IMR-90 (cell line): ENCODE data around the gene NTMT1. TPM values are rescaled to one million over a fixed set of nuclear protein-coding genes. Genes with fewer than 3 reads are reported as not detected.

ENCODE experiments used
- ATAC-seq: fragments of 200-7000 bp; cut with Tn5 transposase; 2 replicates; pipeline ENCODE4 v1.9.1; 2020; ENCODE audit warnings: low read depth, mild to moderate bottlenecking, moderate library complexity
- BruUV-seq: library from RNA; stranded (reverse); fragments of 400-500 nt; replicated peaks from 2 replicates; lab custom pipeline; 2021; lab: Mats Ljungman, UMichigan
- CTCF ChIA-PET: fragments of 300-600 bp; formaldehyde crosslinking; extraction: SDS; loops from one replicate; lab custom pipeline; 2021; ENCODE audit warnings: antibody characterized with exemption; lab: Yijun Ruan, JAX
- POLR2A ChIA-PET: fragments of 300-600 bp; sonication (Branson Sonifier 250); formaldehyde crosslinking; loops from one replicate; lab custom pipeline; 2022; ENCODE audit warnings: antibody characterized with exemption; ENCODE audit not compliant: unreplicated experiment; lab: Charles Lee
- DNase-seq: peaks from one replicate; pipeline ENCODE4 v3.0.0; 2013
- H2AFZ ChIP-seq: replicated peaks from 2 replicates; pipeline ENCODE3; 2013; ENCODE audit warnings: low read length, mild to moderate bottlenecking; ENCODE audit not compliant: poor library complexity
- H2AK5ac ChIP-seq: 2 replicates; pipeline ENCODE4 v1.6.1; 2013; ENCODE audit warnings: low read depth, low read length, inconsistent platforms
- H2AK9ac ChIP-seq: replicated peaks from 2 replicates; pipeline ENCODE3; 2013; ENCODE audit warnings: mild to moderate bottlenecking, low read depth, low read length, moderate library complexity; ENCODE audit not compliant: poor library complexity
- H2BK120ac ChIP-seq: 2 replicates; pipeline ENCODE4 v1.6.1; 2013; ENCODE audit warnings: low read depth, low read length, inconsistent platforms
- H2BK15ac ChIP-seq: 3 replicates; pipeline ENCODE4 v1.6.1; 2013; ENCODE audit warnings: low read depth, low read length, inconsistent platforms
- H2BK20ac ChIP-seq: 2 replicates; pipeline ENCODE4 v1.6.1; 2013; ENCODE audit warnings: low read depth, mild to moderate bottlenecking, inconsistent platforms, low read length, moderate library complexity
- H2BK5ac ChIP-seq: 2 replicates; pipeline ENCODE4 v1.6.1; 2013; ENCODE audit warnings: mild to moderate bottlenecking, low read depth, low read length, inconsistent platforms; ENCODE audit not compliant: poor library complexity, severe bottlenecking
- H3K14ac ChIP-seq: replicated peaks from 2 replicates; pipeline ENCODE4 v1.6.1; 2013; ENCODE audit warnings: low read depth, low read length, inconsistent platforms
- H3K18ac ChIP-seq: 2 replicates; pipeline ENCODE4 v1.6.1; 2013; ENCODE audit warnings: low read depth, low read length, control low read depth
- H3K23ac ChIP-seq: 2 replicates; pipeline ENCODE4 v1.6.1; 2013; ENCODE audit warnings: low read depth, low read length, inconsistent platforms
- H3K27ac ChIP-seq: 2 replicates; pipeline ENCODE4 v1.5.1; 2013; ENCODE audit warnings: mild to moderate bottlenecking, control low read depth, low read length; ENCODE audit not compliant: insufficient read depth
- H3K27me3 ChIP-seq: 2 replicates; pipeline ENCODE4 v1.6.1; 2013; ENCODE audit warnings: low read length; ENCODE audit not compliant: control insufficient read depth, insufficient read depth
- H3K36me3 ChIP-seq: 2 replicates; pipeline ENCODE4 v1.6.1; 2013; ENCODE audit warnings: low read length, mixed read lengths; ENCODE audit not compliant: control insufficient read depth, insufficient read depth
- H3K4ac ChIP-seq: 2 replicates; pipeline ENCODE4 v1.6.1; 2013; ENCODE audit warnings: low read depth, low read length, inconsistent platforms
- H3K4me1 ChIP-seq: 2 replicates; pipeline ENCODE4 v1.6.1; 2013; ENCODE audit warnings: low read length, mixed read lengths; ENCODE audit not compliant: control insufficient read depth, insufficient read depth
- H3K4me2 ChIP-seq: 2 replicates; pipeline ENCODE4 v1.6.1; 2013; ENCODE audit warnings: low read depth, mild to moderate bottlenecking, control low read depth, low read length, moderate library complexity
- H3K4me3 ChIP-seq: 2 replicates; pipeline ENCODE4 v1.5.1; 2013; ENCODE audit warnings: low read depth, mild to moderate bottlenecking, control low read depth, low read length, moderate library complexity; ENCODE audit not compliant: insufficient read depth
- H3K56ac ChIP-seq: 2 replicates; pipeline ENCODE4 v1.6.1; 2013; ENCODE audit warnings: low read length, inconsistent platforms; ENCODE audit not compliant: insufficient read depth; ENCODE audit errors: extremely low read depth
- H3K79me1 ChIP-seq, 2 experiments: 2 replicates each; pipeline ENCODE4 v1.6.1; 2013; ENCODE audit warnings: low read length in 2 of 2, inconsistent platforms in 1 of 2, low read depth in 1 of 2
- H3K9ac ChIP-seq: 2 replicates; pipeline ENCODE4 v1.6.1; 2013; ENCODE audit warnings: low read depth, low read length, control low read depth
- H3K9me1 ChIP-seq: 2 replicates; pipeline ENCODE4 v1.6.1; 2013; ENCODE audit warnings: low read length, inconsistent platforms; ENCODE audit not compliant: insufficient read depth
- H3K9me3 ChIP-seq: 2 replicates; pipeline ENCODE4 v1.6.1; 2013; ENCODE audit warnings: low read length; ENCODE audit not compliant: control insufficient read depth, insufficient read depth
- H4K20me1 ChIP-seq: 2 replicates; pipeline ENCODE4 v1.6.1; 2013; ENCODE audit warnings: low read length, inconsistent platforms; ENCODE audit not compliant: insufficient read depth
- H4K5ac ChIP-seq: 2 replicates; pipeline ENCODE4 v1.6.1; 2013; ENCODE audit warnings: mild to moderate bottlenecking, low read depth, low read length, control low read depth
- H4K8ac ChIP-seq, 2 experiments: 2 replicates each; pipeline ENCODE4 v1.6.1; 2013; ENCODE audit warnings: low read depth in 2 of 2, low read length in 2 of 2, control low read depth in 1 of 2, inconsistent platforms in 1 of 2
- H4K91ac ChIP-seq: 2 replicates; pipeline ENCODE4 v1.6.1; 2013; ENCODE audit warnings: low read depth, low read length, inconsistent platforms; ENCODE audit not compliant: insufficient read depth
- CHD1 ChIP-seq: IDR thresholded peaks from 2 replicates; pipeline ENCODE4 v1.6.1; 2012; ENCODE audit warnings: low read depth, low read length, improper control_type of control experiment
- FOS ChIP-seq: fragments of 150-350 bp; IDR thresholded peaks from 2 replicates; pipeline ENCODE4 v1.6.1; 2016; ENCODE audit warnings: low read depth, low read length
- MXI1 ChIP-seq: IDR thresholded peaks from 2 replicates; pipeline ENCODE4 v1.6.1; 2012; ENCODE audit warnings: low read depth, mild to moderate bottlenecking, low read length, moderate library complexity, borderline replicate concordance
- POLR2A ChIP-seq: IDR thresholded peaks from 2 replicates; pipeline ENCODE4 v1.6.1; 2012; ENCODE audit warnings: mild to moderate bottlenecking, low read depth, low read length
- RFX5 ChIP-seq: IDR thresholded peaks from 2 replicates; pipeline ENCODE4 v1.8.0; 2012; ENCODE audit warnings: low read depth, mild to moderate bottlenecking, low read length, moderate library complexity
- USF2 ChIP-seq: fragments of 150-350 bp; IDR thresholded peaks from 2 replicates; pipeline ENCODE4 v1.6.1; 2017; ENCODE audit warnings: mild to moderate bottlenecking, antibody characterized with exemption, low read length, low read depth
- WGBS, 2 experiments: methylation state at CpG; one replicate each; pipeline versions ENCODE4 v1.1.5 to v1.1.7; 2013; ENCODE audit warnings: missing lambda C conversion rate in 2 of 2; ENCODE audit not compliant: insufficient read length in 1 of 2; ENCODE audit errors: extremely low coverage in 2 of 2; 5-methylcytosine and 5-hydroxymethylcytosine counted together
- dilution Hi-C: fragments of 300-500 bp; cut with HindIII; formaldehyde crosslinking; loops from one replicate; pipeline ENCODE4 v1.14.3; 2018; ENCODE audit warnings: low sequenced_read_pairs; ENCODE audit not compliant: unreplicated experiment
- in situ Hi-C: fragments of 300-500 bp; cut with MboI; formaldehyde crosslinking; loops from 3 replicates; pipeline ENCODE4 v1.14.3; 2019; ENCODE audit warnings: low sequenced_read_pairs, inconsistent platforms, mixed read lengths
- intact Hi-C: fragments of 100-400 bp; cut with micrococcal nuclease; formaldehyde crosslinking; loops from 2 replicates; pipeline ENCODE4 v1.10.0; 2022
- polyA plus RNA-seq, 3 experiments: library from polyadenylated mRNA; depleted of rRNA; stranded (reverse); fragments of >200 nt; gene quantifications; 2 replicates each; pipeline ENCODE4 v1.2.3, GENCODE V29; 2012; ENCODE audit warnings: low replicate concordance in 1 of 3
- total RNA-seq: library from RNA; depleted of rRNA; stranded (reverse); fragments of >200 nt; gene quantifications from 2 replicates; pipeline ENCODE4 v1.2.3, GENCODE V29; 2012

The NTMT1 gene
- total and polyA plus RNA-seq, 2 of the 4 experiments (the other 2 are of a cell fraction), result 68.1 to 88.1 TPM

DNA sequence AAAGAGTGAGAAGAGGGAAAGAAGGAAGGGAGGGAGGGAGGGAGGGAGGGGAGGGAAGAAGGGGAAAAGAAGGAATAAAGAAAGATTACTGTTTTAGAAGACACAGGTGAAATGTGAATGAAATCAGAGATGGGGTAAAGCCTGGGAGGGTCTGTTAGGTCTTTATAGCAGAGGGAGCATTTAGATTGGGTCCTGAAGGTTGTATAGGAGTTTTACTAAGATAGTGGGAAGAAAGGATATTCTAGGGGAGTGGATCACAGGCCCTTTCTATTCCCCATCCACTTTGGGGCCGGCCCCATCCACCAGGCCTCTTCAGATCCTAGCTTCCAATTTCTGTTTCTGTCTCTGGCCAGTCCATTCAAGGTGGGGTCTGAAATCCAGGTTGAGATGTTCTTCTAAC, 40.6 kb upstream of the NTMT1 start:
- ATAC-seq, result no peak
- H2AFZ ChIP-seq, result no peak overlapping the region
- no peaks in the 10 kb centered on the region for H3K27me3 ChIP-seq
- no CpG with 5 or more reads among the region's 1 CpG for WGBS, 2 experiments
- no peak overlapping the region for H3K23ac ChIP-seq
- no peak overlapping the region for H4K8ac ChIP-seq
- ChIA-PET CTCF (no interaction called here), POLR2A (no interaction called here)
- H2BK120ac ChIP-seq, result no peak overlapping the region
- TF ChIP-seq FOS (no peak), MXI1 (no peak), USF2 (no peak), RFX5 (no peak), POLR2A (no peak), CHD1 (no peak)
- intact Hi-C loops, result no loop called here
- H2BK20ac ChIP-seq, result no peak overlapping the region
- dilution Hi-C loops, result no loop called here
- H4K5ac ChIP-seq, result no peak overlapping the region
- H2AK9ac ChIP-seq, result no peak overlapping the region
- H3K9me3 ChIP-seq, result no peaks in the 10 kb centered on the region
- no peak overlapping the region for H3K4ac ChIP-seq
- H3K27ac ChIP-seq, result no peak overlapping the region
- H3K4me3 ChIP-seq, result no peak overlapping the region
- H3K79me1 ChIP-seq, result no peaks in the 10 kb centered on the region
- H3K36me3 ChIP-seq, result 0 out of 2 replicates have a peak, but pooled peaks cover 1% of the 10 kb centered on the region
- no peak overlapping the region for H3K14ac ChIP-seq
- H2AK5ac ChIP-seq, result no peak overlapping the region
- no peak for DNase-seq
- no peak overlapping the region for H3K56ac ChIP-seq
- H3K18ac ChIP-seq, result no peak overlapping the region
- in situ Hi-C loops, result no loop called here
- H3K9me1 ChIP-seq, result peaks cover 9% of the 10 kb centered on the region; the same call in 1 of the 2 replicates
- no peaks in the 10 kb centered on the region for H4K20me1 ChIP-seq
- H3K4me1 ChIP-seq, result peaks cover 13% of the 10 kb centered on the region
- no peak overlapping the region for H2BK15ac ChIP-seq
- H3K4me2 ChIP-seq, result no peak overlapping the region
- H2BK5ac ChIP-seq, result no peak overlapping the region
- no peak overlapping the region for H4K91ac ChIP-seq
- no peak overlapping the region for H3K9ac ChIP-seq
- no TSS peak for BruUV-seq
